Mesodermal cell (in vitro differentiated cells): ENCODE results near the gene SULT2B1.
A peak's percentile ranks its signal among the peaks of the same experiment; 100 is the strongest.
"Not testable (repeated sequence)": the region's sequence is repeated elsewhere in the genome, so short reads cannot be mapped to it uniquely, and the experiment has no call there.

ENCODE experiments used
- H3K27ac ChIP-seq: 2 replicates; pipeline ENCODE4 v1.7.0; 2013; ENCODE audit warnings: mild to moderate bottlenecking, low read depth, low read length, moderate library complexity; ENCODE audit not compliant: severe bottlenecking
- H3K36me3 ChIP-seq: 2 replicates; pipeline ENCODE4 v1.7.1; 2013; ENCODE audit warnings: mild to moderate bottlenecking, low read length, moderate library complexity; ENCODE audit not compliant: control insufficient read depth, insufficient read depth
- H3K4me1 ChIP-seq: one replicate; pipeline ENCODE4 v1.7.1; 2013; ENCODE audit warnings: mild to moderate bottlenecking, low read length; ENCODE audit not compliant: insufficient read depth, control insufficient read depth, poor library complexity, severe bottlenecking
- H3K4me3 ChIP-seq: 2 replicates; pipeline ENCODE4 v1.7.0; 2013; ENCODE audit warnings: low read length, control low read depth, mild to moderate bottlenecking; ENCODE audit not compliant: insufficient read depth, poor library complexity, severe bottlenecking; ENCODE audit errors: extremely low read depth
- H3K9me3 ChIP-seq: 2 replicates; pipeline ENCODE4 v1.7.1; 2013; ENCODE audit warnings: mild to moderate bottlenecking, low read length, moderate library complexity; ENCODE audit not compliant: control insufficient read depth
- WGBS, 2 experiments: methylation state at CpG; one replicate each; pipeline ENCODE4 v1.1.5; 2013; ENCODE audit warnings: missing lambda C conversion rate in 2 of 2; ENCODE audit not compliant: insufficient coverage in 2 of 2; 5-methylcytosine and 5-hydroxymethylcytosine counted together

The SULT2B1 gene

GRCh38 chr19:48512504-48513288, 39.3 kb upstream of the SULT2B1 start:
- 77 to 83% methylated on average over 7 to 9 of the region's 19 CpGs for WGBS, 2 experiments
- no peaks in the 10 kb centered on the region for H3K36me3 ChIP-seq
- no peak overlapping the region for H3K27ac ChIP-seq
- H3K4me1 ChIP-seq: no peaks in the 10 kb centered on the region
- no peak overlapping the region for H3K4me3 ChIP-seq
- H3K9me3 ChIP-seq: no peaks in the 10 kb centered on the region

GRCh38 chr19:48513289-48514122, 38.5 kb upstream of the SULT2B1 start:
- WGBS, 2 experiments: 6 to 7% methylated on average over 39 to 42 of the region's 54 CpGs

DNA sequence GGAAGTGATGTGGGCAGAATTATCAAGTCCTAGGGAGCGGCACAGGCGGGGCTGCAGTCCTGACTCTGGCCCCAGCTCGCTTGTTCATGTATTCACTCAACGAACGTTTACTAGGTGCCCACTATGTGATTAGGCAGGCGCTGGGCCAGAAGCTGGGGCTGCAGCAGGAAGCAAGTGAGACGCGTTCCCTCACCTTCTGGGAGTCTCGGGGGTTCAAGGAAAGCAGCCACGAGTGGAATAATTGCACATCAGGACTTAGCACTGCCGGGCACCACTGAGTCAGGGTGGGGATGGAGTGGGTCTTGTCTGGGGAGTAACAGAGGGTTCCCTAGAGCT, 37.9 kb upstream of the SULT2B1 start:
- Histone ChIP-seq H3K4me3 (peak overlapping the region; percentile 62), H3K36me3 (no peaks in the 10 kb centered on the region), H3K9me3 (no peaks in the 10 kb centered on the region), H3K4me1 (no peaks in the 10 kb centered on the region), H3K27ac (no peak overlapping the region)
- WGBS, 2 experiments: 60 to 68% methylated on average over 11 of the region's 11 CpGs

More at GRCh38 chr19:48513289-48514122, 38.5 kb upstream of the SULT2B1 start:
- Histone ChIP-seq H3K9me3 (no peaks in the 10 kb centered on the region), H3K4me1 (no peaks in the 10 kb centered on the region), H3K27ac (no peak overlapping the region), H3K4me3 (peak overlapping the region; percentile 62), H3K36me3 (no peaks in the 10 kb centered on the region)

GRCh38 chr19:48516536-48516935, 35.4 kb upstream of the SULT2B1 start:
- H3K9me3 ChIP-seq: no peaks in the 10 kb centered on the region
- H3K4me1 ChIP-seq: no peaks in the 10 kb centered on the region
- H3K27ac ChIP-seq: no peak overlapping the region
- H3K4me3 ChIP-seq: no peak overlapping the region
- no peaks in the 10 kb centered on the region for H3K36me3 ChIP-seq
- WGBS, 2 experiments: 89% methylated on average over 7 to 8 of the region's 8 CpGs

GRCh38 chr19:48518207-48518606, 33.8 kb upstream of the SULT2B1 start:
- Histone ChIP-seq H3K36me3 (no peaks in the 10 kb centered on the region), H3K4me1 (no peaks in the 10 kb centered on the region), H3K9me3 (no peaks in the 10 kb centered on the region), H3K27ac (no peak overlapping the region), H3K4me3 (no peak overlapping the region)
- WGBS, 2 experiments: 89% methylated on average over 2 of the region's 3 CpGs; no CpG with 5 or more reads in 1 of the 2 experiments

DNA sequence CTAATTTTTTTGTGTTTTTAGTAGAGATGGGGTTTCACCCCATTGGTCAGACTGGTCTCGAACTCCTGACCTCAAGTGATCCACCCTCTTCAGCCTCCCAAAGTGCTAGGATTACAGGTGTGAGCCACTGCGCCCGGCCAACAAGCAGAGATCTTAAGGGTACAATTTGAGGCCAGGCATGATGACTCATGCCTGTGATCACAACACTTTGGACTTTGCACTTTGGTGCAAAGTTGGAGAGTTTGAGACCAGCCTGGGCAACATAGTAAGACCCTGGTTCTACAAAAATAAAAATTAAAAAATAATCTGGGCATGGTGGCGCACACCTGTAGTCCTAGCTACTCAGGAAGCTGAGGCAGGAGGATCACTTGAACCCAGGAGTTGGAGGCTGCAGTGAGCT, 32.5 kb upstream of the SULT2B1 start:
- H3K36me3 ChIP-seq, H3K27ac ChIP-seq, H3K9me3 ChIP-seq, H3K4me3 ChIP-seq, H3K4me1 ChIP-seq: not testable (repeated sequence)
- 83 to 100% methylated on average over 3 to 4 of the region's 4 CpGs for WGBS, 2 experiments

GRCh38 chr19:48520134-48520533, 31.8 kb upstream of the SULT2B1 start:
- Histone ChIP-seq H3K9me3 (peaks cover 8% of the 10 kb centered on the region), H3K36me3 (no peaks in the 10 kb centered on the region), H3K27ac (no peak overlapping the region), H3K4me3 (no peak overlapping the region), H3K4me1 (no peaks in the 10 kb centered on the region)
- WGBS, 2 experiments: 75% methylated on average over 2 of the region's 4 CpGs; no CpG with 5 or more reads in 1 of the 2 experiments

DNA sequence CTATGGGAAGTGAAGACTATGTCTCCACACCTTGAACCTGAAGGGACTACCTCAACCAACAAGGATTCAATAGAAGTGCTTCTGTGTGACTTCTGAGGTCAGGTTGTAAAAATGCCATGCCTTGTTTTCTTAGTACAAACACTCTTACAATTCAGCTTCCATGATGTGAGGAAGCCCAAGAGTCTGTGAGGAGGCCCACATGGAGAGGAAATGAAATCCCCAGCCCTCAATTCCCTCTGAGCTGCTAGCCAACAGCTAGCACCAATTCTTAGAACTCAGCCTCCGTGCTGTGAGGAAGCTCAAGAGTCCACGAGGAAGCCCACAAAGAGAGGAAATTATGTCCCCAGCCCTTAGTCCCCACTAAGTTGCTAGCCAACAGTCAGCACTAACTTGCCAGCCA, 27.8 kb upstream of the SULT2B1 start:
- no peak overlapping the region for H3K27ac ChIP-seq
- peaks cover 11% of the 10 kb centered on the region for H3K9me3 ChIP-seq
- no peaks in the 10 kb centered on the region for H3K36me3 ChIP-seq
- no peak overlapping the region for H3K4me3 ChIP-seq
- WGBS, 2 experiments: 88 to 94% methylated on average over 2 of the region's 2 CpGs
- H3K4me1 ChIP-seq: no peaks in the 10 kb centered on the region

- WGBS, 2 experiments: 91% methylated on average over 3 to 5 of the region's 5 CpGs
- Histone ChIP-seq H3K36me3 (no peaks in the 10 kb centered on the region), H3K4me1 (no peaks in the 10 kb centered on the region), H3K9me3 (peaks cover 12% of the 10 kb centered on the region), H3K4me3 (no peak overlapping the region), H3K27ac (no peak overlapping the region)
Measured at GRCh38 chr19:48524732-48525131, 27.2 kb upstream of the SULT2B1 start.

GRCh38 chr19:48529156-48529555, 22.8 kb upstream of the SULT2B1 start:
- WGBS, 2 experiments: 94 to 96% methylated on average over 4 of the region's 4 CpGs
- Histone ChIP-seq H3K4me1 (no peaks in the 10 kb centered on the region), H3K4me3 (no peak overlapping the region)

More at GRCh38 chr19:48529156-48529555, 22.8 kb upstream of the SULT2B1 start:
- H3K36me3 ChIP-seq: no peaks in the 10 kb centered on the region
- H3K9me3 ChIP-seq: peaks cover 9% of the 10 kb centered on the region
- no peak overlapping the region for H3K27ac ChIP-seq
